Activated CD8-positive, alpha-beta T cell treated with anti-CD3 and anti-CD28 coated beads, Interleukin-2, amount 10 ng/mL, durations not matched to agents 7 days and 5 days (primary cell): Measurements from ENCODE around the gene GLB1L. TPM values are rescaled to one million over a fixed set of nuclear protein-coding genes. Genes with fewer than 3 reads are reported as not detected.

Experiments used
- ATAC-seq: fragments of 150-1000 bp; cut with Tn5 transposase; one replicate; pipeline ENCODE4 v1.10.0; 2021; ENCODE audit warnings: moderate library complexity
- CTCF ChIA-PET: fragments of 350-600 bp; sonication (Branson Sonifier 250); formaldehyde crosslinking; loops from one replicate; lab custom pipeline; 2021; ENCODE audit warnings: antibody characterized with exemption; lab: Charles Lee
- POLR2A ChIA-PET: fragments of 350-600 bp; sonication (Branson Sonifier 250); formaldehyde crosslinking; loops from one replicate; lab custom pipeline; 2021; ENCODE audit warnings: antibody characterized with exemption; lab: Charles Lee
- DNase-seq: peaks from one replicate; pipeline ENCODE4 v3.0.0-alpha.2; 2020
- H3K27ac Mint-ChIP-seq: one replicate; pipeline ENCODE4 v1.8.0; 2021; ENCODE audit warnings: mild to moderate bottlenecking, mixed read lengths
- H3K27me3 Mint-ChIP-seq: one replicate; pipeline ENCODE4 v1.8.0; 2021; ENCODE audit warnings: low read depth, mixed read lengths
- H3K36me3 Mint-ChIP-seq: one replicate; pipeline ENCODE4 v1.8.0; 2021; ENCODE audit warnings: low read depth, mixed read lengths
- H3K4me1 Mint-ChIP-seq: one replicate; pipeline ENCODE4 v1.8.0; 2021; ENCODE audit warnings: low read depth, mixed read lengths
- H3K4me3 Mint-ChIP-seq: one replicate; pipeline ENCODE4 v1.8.0; 2021; ENCODE audit warnings: mild to moderate bottlenecking, mixed read lengths
- H3K9me3 Mint-ChIP-seq: one replicate; pipeline ENCODE4 v1.8.0; 2022; ENCODE audit warnings: mixed read lengths; ENCODE audit not compliant: insufficient read depth
- total RNA-seq, 2 experiments: library from RNA; stranded (reverse); gene quantifications; one replicate each; pipeline ENCODE4 v1.2.3, GENCODE V29; 2021

GLB1L gene
- total RNA-seq, 2 experiments from 2014 or later = 3.4 to 4.0 TPM

DNA sequence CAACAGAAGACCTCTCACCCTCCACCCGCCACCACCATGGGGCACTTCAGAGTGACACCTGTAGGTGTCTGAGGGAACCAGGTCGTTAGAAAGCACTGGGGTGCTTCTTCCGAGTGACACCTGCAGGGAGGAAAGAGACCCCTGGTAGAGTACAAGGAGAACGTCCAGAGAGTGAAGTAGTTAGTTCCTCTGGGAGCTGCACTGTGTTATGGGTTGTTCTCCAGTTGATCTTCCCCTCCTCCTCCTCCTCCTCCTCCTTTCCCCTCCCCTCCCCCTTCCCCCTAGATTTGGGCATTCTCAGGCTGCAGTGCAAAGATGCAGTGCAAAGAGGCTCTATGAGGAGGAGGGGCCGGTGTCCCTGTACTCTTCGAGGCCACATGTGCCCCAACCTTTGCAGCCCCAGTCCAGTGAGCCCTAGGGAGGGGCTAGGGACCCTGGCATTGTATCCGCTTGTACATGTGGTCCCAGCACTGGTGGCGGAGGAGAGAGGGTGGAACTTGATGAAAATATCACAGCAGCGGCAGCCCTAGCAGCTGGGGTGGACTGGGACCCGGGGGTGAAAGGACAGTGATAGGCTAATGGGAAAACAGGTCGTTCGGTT is 34.8 kb upstream of the GLB1L start:
- ChIA-PET CTCF (interaction anchor here (1.1 to 13.6 kb wide), 6 partner anchors 13 to 120 kb away, joined by 3 to 239 read pairs (median 8); no protein-coding TSS in a partner anchor), POLR2A (interaction anchor here (0.7 to 3.0 kb wide), 12 partner anchors 14 to 382 kb away, joined by 3 to 42 read pairs (median 9); partner anchors contain the start of genes ANKZF1, ATG9A, CNPPD1 and GLB1L)
- Mint-ChIP-seq H3K27ac (peak overlapping the region; percentile 98), H3K36me3 (peaks cover 27% of the 10 kb centered on the region), H3K27me3 (no peaks in the 10 kb centered on the region), H3K4me1 (peaks cover 42% of the 10 kb centered on the region), H3K4me3 (peak overlapping the region; percentile 93), H3K9me3 (no peaks in the 10 kb centered on the region)
- DNase-seq (no peak), ATAC-seq (no peak)

DNA sequence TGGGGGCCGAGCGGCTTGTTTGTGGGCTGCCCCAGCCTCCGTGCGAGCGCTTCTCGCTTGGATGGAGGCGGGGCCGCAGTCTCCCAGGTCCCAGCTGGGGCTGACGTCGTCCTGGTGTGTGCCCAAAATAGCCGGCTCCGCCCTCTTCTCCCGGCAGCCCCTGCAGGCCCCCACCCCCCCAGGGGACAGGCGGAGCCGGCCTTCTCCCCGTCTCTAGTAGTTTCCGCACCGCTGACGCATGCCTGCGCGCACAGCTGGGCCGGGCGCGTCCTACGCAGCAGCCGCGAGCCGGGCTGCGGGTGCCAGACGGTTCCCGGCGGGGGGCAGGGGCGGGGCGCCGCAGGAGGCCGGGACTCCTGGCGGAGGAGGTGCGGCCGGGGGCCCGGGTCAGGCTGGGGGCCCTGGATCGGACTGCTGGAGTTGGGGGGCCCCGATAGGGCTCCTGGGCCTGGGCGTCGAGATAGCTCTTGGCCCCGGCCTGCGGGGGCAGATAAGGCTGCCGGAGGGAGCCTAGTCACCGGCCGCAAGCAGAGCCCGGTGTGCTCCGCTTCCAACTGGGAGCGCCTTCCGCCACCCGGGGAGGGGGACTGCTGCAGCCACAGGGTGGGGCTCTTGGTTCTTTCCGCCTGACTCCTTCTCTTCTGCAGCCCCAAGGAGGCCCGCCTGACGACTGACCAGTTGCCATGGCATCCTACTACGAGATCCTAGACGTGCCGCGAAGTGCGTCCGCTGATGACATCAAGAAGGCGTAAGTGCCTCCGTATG is 34.1 kb upstream of the GLB1L start, which contains the start of gene DNAJB2:
Gene DNAJB2, plus strand, starts transcription at position 216 of the 765 bp plus-strand sequence. Its CDS starts 468 bp downstream, at position 684.
- Mint-ChIP-seq H3K4me3 (peak within 1 kb of the TSS; percentile 93), H3K9me3 (no peaks in the 10 kb centered on the region), H3K27ac (peak within 1 kb of the TSS; percentile 98), H3K27me3 (no peaks in the 10 kb centered on the region), H3K36me3 (peaks cover 27% of the 10 kb centered on the region), H3K4me1 (peaks cover 42% of the 10 kb centered on the region)
- ATAC-seq = peak; percentile 92
- DNase-seq = peak; percentile 99
- ChIA-PET CTCF (interaction anchor here (0.6 to 13.6 kb wide), 17 partner anchors 11 to 403 kb away, joined by 3 to 239 read pairs (median 7); partner anchors contain the start of genes CNPPD1, GLB1L, PTPRN and SLC23A3), POLR2A (interaction anchor here (0.6 to 3.0 kb wide), 14 partner anchors 9 to 382 kb away, joined by 3 to 42 read pairs (median 8); partner anchors contain the start of genes ANKZF1, ATG9A, CNPPD1 and GLB1L)

GRCh38 chr2:219278655-219279150 is 33.5 kb upstream of the GLB1L start:
- Mint-ChIP-seq H3K36me3 (peaks cover 25% of the 10 kb centered on the region), H3K27me3 (no peaks in the 10 kb centered on the region), H3K4me3 (peak overlapping the region; percentile 93), H3K4me1 (peaks cover 42% of the 10 kb centered on the region), H3K27ac (peak overlapping the region; percentile 98), H3K9me3 (no peaks in the 10 kb centered on the region)
- DNase-seq = no peak
- ATAC-seq = no peak
- POLR2A ChIA-PET = interaction anchor here (0.6 to 3.0 kb wide), 14 partner anchors 9 to 381 kb away, joined by 3 to 42 read pairs (median 8); partner anchors contain the start of genes ANKZF1, ATG9A, CNPPD1 and GLB1L
- CTCF ChIA-PET = interaction anchor here (0.6 to 13.6 kb wide), 20 partner anchors 10 to 403 kb away, joined by 3 to 239 read pairs (median 8); partner anchors contain the start of genes CNPPD1, GLB1L, PTPRN and SLC23A3

GRCh38 chr2:219277703-219278654 is 32.7 kb upstream of the GLB1L start:
- Mint-ChIP-seq H3K4me1 (peaks cover 39% of the 10 kb centered on the region), H3K36me3 (peaks cover 20% of the 10 kb centered on the region), H3K27me3 (no peaks in the 10 kb centered on the region), H3K4me3 (peak overlapping the region; percentile 93), H3K27ac (peak overlapping the region; percentile 98), H3K9me3 (no peaks in the 10 kb centered on the region)
- ChIA-PET POLR2A (interaction anchor here (0.6 to 3.0 kb wide), 13 partner anchors 17 to 117 kb away, joined by 3 to 42 read pairs (median 10); partner anchors contain the start of genes ANKZF1, ATG9A, CNPPD1 and GLB1L), CTCF (interaction anchor here (0.7 to 13.6 kb wide), 22 partner anchors 9 to 121 kb away, joined by 3 to 239 read pairs (median 7); partner anchors contain the start of genes GLB1L, PTPRN, SLC23A3 and STK16)
- ATAC-seq = peak; percentile 21
- peak; percentile 79 for DNase-seq

DNA sequence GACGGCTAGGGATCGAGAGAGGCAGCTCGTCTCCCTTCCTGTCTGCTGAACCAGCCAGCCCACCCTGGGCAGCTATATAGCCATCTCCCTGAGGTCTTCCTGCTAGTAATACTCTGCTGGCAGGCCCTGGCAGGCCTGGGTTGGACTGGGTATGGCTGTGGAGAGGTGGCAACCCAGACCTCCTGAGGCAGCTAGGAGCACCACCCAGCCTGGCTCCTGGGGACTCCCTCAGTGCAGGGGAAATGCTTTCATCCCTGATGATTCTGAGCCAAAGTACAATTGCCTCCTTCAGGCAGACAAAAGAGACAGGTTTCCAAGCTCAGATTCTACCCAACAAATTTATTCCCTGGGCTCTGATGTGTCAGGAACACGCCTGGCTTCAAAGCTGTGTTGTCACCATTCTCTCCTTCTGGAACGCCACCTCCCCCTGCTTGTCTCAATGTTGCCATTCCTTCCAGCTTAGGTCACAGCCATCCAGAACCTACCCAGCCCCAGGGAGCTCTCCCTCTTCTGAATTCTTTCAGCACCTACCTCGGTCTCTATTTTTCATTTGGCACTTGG is 29.2 kb upstream of the GLB1L start:
- POLR2A ChIA-PET = no interaction called here
- CTCF ChIA-PET = interaction anchor here (0.7 to 13.6 kb wide), 6 partner anchors 12 to 98 kb away, joined by 3 to 239 read pairs (median 4); partner anchors contain the start of gene CNPPD1
- ATAC-seq (no peak), DNase-seq (no peak)
- Mint-ChIP-seq H3K4me1 (peaks cover 18% of the 10 kb centered on the region), H3K4me3 (no peak overlapping the region), H3K27me3 (peaks cover 7% of the 10 kb centered on the region), H3K9me3 (no peaks in the 10 kb centered on the region), H3K27ac (no peak overlapping the region), H3K36me3 (no peaks in the 10 kb centered on the region)

GRCh38 chr2:219273937-219274336 is 28.7 kb upstream of the GLB1L start:
- POLR2A ChIA-PET = no interaction called here
- no peak overlapping the region for H3K4me3 Mint-ChIP-seq
- no peak for ATAC-seq
- H3K27me3 Mint-ChIP-seq = peaks cover 10% of the 10 kb centered on the region
- no peak for DNase-seq
- no peaks in the 10 kb centered on the region for H3K9me3 Mint-ChIP-seq
- H3K4me1 Mint-ChIP-seq = peaks cover 17% of the 10 kb centered on the region
- no peaks in the 10 kb centered on the region for H3K36me3 Mint-ChIP-seq
- CTCF ChIA-PET = interaction anchor here (1.0 to 13.6 kb wide), 3 partner anchors 12 to 19 kb away, joined by 3 to 239 read pairs (median 4); no protein-coding TSS in a partner anchor
- H3K27ac Mint-ChIP-seq = no peak overlapping the region

- ChIA-PET CTCF (interaction anchor here (0.6 to 0.7 kb wide), 2 partner anchors 22 to 711 kb away, joined by 3 to 4 read pairs; no protein-coding TSS in a partner anchor), POLR2A (no interaction called here)
- Mint-ChIP-seq H3K9me3 (no peaks in the 10 kb centered on the region), H3K27ac (no peak overlapping the region), H3K4me1 (peaks cover 7% of the 10 kb centered on the region), H3K4me3 (no peak overlapping the region), H3K27me3 (peaks cover 10% of the 10 kb centered on the region), H3K36me3 (no peaks in the 10 kb centered on the region)
- ATAC-seq = no peak
- DNase-seq = no peak
Measured at GRCh38 chr2:219272995-219273394, 27.8 kb upstream of the GLB1L start.

DNA sequence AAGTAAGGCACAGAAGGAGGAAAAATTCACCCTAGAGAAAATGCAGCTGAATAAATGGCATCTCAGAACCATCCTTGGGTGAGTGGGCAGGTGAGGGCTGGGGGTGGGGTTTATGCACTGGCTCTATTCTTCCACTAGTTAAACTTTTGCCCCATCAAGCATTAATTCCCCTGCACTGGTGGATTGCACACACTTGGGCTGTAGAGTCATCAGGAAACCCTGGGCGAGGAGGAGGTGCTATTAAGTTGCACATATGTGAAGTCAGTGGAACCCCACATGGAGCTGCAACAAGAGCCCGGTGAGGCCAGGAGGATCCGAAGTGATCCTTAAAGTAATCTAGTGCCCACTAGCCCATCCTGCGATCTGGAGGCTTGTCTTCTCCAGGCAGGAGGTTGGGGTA is 27.1 kb upstream of the GLB1L start:
- ChIA-PET CTCF (interaction anchor here (0.7 kb wide), 1 partner anchor 23 kb away, joined by 4 read pairs; no protein-coding TSS in a partner anchor), POLR2A (no interaction called here)
- ATAC-seq (no peak), DNase-seq (no peak)
- peaks cover 10% of the 10 kb centered on the region for H3K27me3 Mint-ChIP-seq
- no peak overlapping the region for H3K27ac Mint-ChIP-seq
- H3K4me3 Mint-ChIP-seq = no peak overlapping the region
- peaks cover 1% of the 10 kb centered on the region for H3K4me1 Mint-ChIP-seq
- H3K36me3 Mint-ChIP-seq = no peaks in the 10 kb centered on the region
- H3K9me3 Mint-ChIP-seq = no peaks in the 10 kb centered on the region

DNA sequence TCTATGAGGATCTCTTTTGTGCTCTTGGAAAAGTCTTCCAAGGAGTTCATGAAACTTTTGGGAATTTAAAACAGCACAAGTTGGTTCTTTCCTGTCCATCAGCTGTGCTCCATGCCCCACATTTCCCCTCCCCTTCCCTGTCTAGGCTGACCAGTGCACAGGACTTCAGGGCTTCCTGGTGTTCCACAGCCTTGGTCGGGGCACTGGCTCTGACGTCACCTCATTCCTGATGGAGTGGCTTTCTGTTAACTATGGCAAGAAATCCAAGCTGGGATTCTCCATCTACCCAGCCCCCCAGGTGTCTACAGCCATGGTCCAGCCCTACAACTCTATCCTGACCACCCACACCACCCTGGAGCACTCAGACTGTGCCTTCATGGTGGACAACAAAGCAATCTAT is 25.8 kb upstream of the GLB1L start:
- ChIA-PET POLR2A (no interaction called here), CTCF (no interaction called here)
- no peaks in the 10 kb centered on the region for H3K9me3 Mint-ChIP-seq
- no peaks in the 10 kb centered on the region for H3K36me3 Mint-ChIP-seq
- DNase-seq (no peak), ATAC-seq (no peak)
- H3K27me3 Mint-ChIP-seq = peaks cover 10% of the 10 kb centered on the region
- H3K27ac Mint-ChIP-seq = no peak overlapping the region
- no peaks in the 10 kb centered on the region for H3K4me1 Mint-ChIP-seq
- H3K4me3 Mint-ChIP-seq = no peak overlapping the region

GRCh38 chr2:219270055-219270372 is 24.8 kb upstream of the GLB1L start:
- ChIA-PET CTCF (interaction anchor here (1.1 to 4.1 kb wide), 2 partner anchors 8 to 10 kb away, joined by 4 to 18 read pairs; partner anchors contain the start of gene DNAJB2), POLR2A (interaction anchor here (0.5 to 1.2 kb wide), 2 partner anchors 9 to 17 kb away, joined by 3 read pairs; partner anchors contain the start of genes DNAJB2 and TUBA4B)
- H3K27ac Mint-ChIP-seq = no peak overlapping the region
- H3K4me1 Mint-ChIP-seq = no peaks in the 10 kb centered on the region
- H3K27me3 Mint-ChIP-seq = peaks cover 10% of the 10 kb centered on the region
- no peak overlapping the region for H3K4me3 Mint-ChIP-seq
- ATAC-seq (no peak), DNase-seq (no peak)
- no peaks in the 10 kb centered on the region for H3K36me3 Mint-ChIP-seq
- no peaks in the 10 kb centered on the region for H3K9me3 Mint-ChIP-seq
